Activated CD4-positive, alpha-beta T cell treated with anti-CD3 and anti-CD28 coated beads, Interleukin-2, Interleukin-6, amounts not matched to agents 100 ng/mL and 50 ng/mL, durations not matched to agents 16 hours and 8 hours (primary cell): ENCODE measurements around the gene FOXD4L6.
A peak's percentile ranks its signal among the peaks of the same experiment; 100 is the strongest.
"Not testable (repeated sequence)": the region's sequence is repeated elsewhere in the genome, so short reads cannot be mapped to it uniquely, and the experiment has no call there.

Experiments used
- DNase-seq: peaks from one replicate; pipeline ENCODE4 v3.0.0-alpha.2; 2020

The FOXD4L6 gene

DNA sequence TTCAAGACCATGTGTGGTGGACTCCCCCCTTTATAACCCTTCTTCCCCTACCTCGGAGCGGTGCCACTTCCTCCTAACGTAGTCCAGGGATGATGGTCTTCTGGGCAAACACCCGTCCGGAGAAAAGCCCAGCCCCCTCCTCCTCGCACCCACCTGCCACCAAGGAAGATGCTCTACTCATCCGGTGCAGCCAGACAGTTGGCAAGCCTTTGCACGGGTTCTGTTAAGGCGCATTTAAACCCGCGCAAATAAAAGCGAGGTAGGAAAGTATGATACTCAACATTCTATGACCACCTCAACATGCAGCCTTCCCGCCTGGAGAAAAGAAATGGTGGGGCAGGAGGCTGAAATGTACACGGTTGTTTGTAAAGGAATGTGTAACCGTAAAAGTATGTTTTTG lies at the start of gene FOXD4L6:
Gene FOXD4L6 (minus strand): TSS at position 101 of the 400 bp plus-strand sequence. CDS start 298 bp downstream, outside the sequence.
- not testable (repeated sequence) for DNase-seq

DNA sequence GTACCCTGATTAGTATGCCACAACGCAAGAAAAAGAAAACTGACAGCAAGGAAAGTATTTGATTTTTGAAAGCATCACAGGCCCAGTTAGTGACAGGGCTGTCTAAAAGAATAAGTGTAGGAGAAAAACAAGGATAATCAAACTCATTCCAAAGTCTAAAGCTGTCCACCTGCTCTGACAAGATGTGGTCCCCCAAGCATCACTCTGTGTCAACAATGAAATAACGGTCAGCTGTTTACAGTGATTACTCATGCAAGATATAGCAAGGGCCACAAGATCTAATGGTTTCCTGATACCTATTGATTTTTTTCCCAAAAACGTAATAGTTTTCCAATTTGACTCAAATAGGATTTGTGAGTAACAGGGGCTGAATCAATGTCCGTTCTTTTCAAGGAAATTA lies 46.5 kb upstream of the FOXD4L6 start:
- not testable (repeated sequence) for DNase-seq

DNA sequence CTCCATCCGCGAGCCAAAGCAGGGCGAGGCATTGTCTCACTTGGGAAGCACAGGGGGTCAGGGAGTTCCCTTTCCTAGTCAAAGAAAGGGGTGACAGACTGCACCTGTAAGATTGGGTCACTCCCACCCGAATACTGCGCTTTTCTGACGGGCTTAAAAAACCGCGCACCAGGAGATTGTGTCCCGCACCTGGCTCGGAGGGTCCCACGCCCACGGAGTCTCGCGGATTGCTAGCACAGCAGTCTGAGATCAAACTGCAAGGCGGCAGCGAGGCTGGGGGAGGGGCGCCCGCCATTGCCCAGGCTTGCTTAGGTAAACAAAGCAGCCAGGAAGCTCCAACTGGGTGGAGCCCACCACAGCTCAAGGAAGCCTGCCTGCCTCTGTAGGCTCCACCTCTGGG lies 21.6 kb upstream of the FOXD4L6 start:
- DNase-seq, result not testable (repeated sequence)

DNA sequence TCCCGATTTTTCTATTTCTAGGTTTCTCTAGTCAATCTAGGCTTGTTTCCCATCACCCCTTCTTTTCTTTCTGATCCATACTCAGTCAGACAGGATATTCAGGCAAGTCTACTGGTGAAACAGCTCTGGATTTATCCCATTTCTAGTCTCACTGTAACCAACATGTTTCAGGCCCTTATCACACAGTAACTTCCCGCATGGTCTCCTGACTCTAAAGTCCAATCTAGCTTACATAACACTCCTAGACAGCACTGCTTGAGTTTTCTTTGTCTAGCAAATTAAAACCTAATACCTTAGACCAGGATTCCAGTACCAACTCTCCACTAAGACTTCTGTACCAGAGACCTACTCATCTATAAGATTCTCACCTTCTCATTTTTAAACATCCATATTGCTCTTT lies 13.4 kb upstream of the FOXD4L6 start:
- DNase-seq, result not testable (repeated sequence)

DNA sequence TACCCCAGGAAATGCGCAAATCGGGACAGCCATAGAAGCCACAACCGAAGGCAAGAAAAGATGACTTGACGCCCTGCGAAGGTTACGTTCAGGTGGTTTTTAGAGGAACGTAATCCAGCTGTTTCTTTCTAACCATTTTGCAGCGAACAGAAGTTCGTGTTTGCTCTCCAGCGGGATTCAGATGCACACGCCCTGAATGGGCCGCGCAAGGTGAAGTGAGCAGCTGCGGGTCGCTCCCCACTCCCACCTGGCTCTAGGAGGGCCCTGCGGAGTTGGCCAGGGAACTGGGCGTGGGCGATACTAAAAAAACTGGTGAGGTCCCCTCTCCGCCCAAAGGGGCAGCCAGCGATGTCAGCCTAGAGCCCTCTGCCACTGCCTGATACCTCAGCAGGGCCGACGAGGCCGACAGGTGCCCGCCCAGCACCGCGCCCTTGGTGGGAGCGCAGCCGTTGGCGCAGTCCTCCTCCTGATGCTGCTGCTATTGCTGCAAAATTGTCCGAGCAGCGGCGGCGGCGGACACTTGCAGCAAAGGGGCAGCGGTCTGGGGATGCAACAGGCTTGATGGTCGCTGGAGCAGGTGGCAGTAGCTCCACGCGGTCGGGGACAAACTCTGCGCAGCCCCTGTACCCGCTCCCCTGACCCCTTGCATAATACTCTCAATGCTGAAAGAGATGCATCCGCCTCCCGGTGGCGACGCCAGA lies 1.6 kb downstream of the FOXD4L6 start:
- not testable (repeated sequence) for DNase-seq

DNA sequence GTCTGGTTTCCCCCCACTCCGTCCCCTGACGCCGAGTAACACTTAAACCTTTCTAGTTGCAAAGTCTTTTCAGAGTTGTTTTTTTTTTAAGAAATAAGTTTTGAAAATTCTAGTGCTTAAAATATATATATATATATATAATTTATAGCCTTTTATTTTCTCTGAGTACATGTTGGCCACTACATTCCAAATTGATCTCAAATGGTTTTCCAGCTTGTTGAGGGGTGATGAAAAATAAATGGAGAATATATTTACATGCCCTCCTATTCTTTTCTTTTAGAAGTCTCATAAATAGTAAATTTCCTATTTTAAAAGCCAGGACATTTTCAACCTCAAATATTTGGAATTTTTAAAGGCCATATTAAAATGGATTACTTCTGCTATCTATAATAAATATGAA lies 2.5 kb downstream of the FOXD4L6 start:
- DNase-seq, result not testable (repeated sequence)

DNA sequence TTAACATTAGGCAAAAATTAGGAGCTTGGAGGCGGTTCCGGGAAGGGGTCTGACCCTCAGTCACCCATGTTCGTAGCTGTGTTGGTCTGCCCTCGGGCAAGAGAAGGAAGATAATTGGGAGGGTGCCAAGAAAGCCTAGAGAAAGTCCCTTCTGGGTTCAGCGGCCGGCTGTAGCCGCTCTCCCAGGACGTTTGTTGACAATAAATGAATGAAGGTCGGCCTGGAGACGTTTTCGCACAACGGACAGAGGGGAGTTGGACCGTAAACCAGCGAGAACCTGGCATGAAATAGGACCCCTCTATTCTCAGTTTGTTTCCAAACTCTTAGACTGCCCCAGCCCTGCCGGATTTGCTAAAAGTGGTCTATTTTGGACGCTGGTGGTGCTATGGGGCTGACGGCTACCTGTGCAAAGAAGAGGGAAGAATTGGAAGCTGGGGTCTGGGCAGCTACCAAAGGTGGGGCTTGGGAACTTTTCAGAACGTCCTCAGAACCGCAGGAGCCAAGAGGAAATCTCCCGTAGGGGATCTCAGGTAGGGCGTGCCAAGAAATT lies 3.3 kb downstream of the FOXD4L6 start:
- DNase-seq, result not testable (repeated sequence)

DNA sequence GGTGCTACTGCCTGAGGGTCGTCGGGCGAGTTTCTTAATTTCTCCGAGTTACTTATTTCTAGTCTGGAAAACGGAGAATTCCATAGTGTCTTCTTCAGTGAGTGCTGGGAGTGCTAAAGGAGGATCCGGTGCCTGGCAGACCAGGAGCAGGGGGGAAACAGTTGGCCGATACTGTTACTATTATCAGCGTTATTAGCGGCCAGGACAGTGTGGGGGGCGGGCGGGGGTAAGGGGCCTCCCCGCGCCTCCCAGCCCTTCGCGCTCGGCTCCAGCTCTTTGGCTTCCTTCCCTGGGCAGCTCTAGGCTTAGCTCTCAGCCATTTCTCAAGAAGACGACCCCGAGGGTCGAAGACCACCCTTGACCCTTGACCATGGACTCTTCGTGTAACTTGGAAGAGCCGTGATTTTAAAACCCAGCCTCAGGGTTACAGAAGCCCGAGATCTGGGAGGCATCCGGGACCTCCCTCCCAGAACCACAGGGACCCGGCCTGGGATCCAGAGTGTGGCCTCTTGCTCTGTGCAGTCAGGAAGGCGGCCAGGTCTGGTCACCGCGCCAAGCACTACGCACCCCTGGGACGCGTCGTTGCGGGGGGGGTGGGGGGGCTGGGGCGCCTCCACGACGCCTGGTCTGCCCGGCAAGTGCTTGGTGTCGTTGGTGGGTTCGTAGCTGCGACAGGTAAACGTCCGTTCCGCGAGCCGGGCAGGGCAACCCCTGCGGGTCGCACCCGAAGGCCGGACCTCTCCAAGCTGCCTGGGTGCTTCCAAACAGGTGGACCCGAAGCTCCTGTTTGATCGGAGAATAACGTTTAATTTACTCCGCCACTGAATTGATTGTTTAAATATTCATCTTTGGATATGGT lies 4.0 kb downstream of the FOXD4L6 start:
- not testable (repeated sequence) for DNase-seq

DNA sequence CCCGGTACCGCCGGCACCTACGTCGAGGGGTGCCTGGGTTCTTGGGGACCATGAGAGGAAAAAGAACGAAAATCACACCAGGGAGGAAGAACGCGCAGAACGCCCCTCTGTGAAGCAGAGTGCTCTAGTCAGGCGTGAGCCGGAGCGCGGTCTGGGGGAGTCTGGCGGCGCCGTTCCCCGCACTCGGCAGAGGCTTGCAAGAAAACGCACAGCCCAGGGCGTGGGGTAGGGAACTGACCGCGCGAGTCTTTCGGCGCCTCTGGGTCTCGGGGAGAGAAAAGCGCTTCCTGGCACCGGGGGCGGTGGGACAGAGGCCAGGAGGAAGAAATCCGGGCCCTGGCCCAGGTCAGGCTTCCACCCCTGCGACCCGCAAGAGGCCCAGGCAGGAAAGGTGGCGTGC lies 4.7 kb downstream of the FOXD4L6 start:
- not testable (repeated sequence) for DNase-seq

DNA sequence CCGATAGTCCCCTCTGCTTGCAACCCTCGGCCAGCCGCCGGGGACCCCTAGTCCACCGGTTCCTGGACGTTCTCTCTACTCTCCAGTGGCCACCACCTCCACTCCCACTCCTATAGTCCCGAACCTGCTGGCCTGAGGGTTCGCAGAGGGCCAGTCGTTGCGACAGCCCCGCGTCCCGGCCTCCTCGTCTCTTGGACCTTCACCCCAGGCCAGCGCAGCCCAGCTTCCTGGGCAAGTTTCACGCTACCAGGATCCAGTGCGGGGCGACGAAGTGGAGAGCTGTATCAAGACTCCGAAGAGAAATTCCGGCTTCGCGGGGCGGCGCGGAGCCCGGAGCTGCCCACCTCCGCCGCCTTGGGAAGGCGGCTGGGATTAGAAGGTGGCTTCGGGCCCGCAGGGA lies 5.1 kb downstream of the FOXD4L6 start:
- not testable (repeated sequence) for DNase-seq

DNA sequence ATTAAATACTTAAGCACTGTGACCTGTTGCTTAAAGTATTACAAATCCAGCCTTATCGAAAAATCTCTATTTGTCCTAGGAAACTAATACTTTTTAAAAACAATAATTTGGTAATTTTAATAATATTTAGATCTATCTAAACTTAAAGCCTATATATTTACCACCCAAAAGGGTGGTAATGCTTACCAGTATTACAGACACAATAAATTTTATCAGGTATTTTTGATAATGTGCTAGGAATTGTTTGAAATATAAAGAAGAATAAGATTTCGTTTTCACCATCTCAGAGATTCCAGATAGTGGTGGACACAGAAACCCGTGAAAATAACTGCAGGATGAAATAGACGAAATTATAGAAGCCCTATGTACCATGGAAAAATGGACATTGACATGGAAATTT lies 7.8 kb downstream of the FOXD4L6 start:
- not testable (repeated sequence) for DNase-seq

DNA sequence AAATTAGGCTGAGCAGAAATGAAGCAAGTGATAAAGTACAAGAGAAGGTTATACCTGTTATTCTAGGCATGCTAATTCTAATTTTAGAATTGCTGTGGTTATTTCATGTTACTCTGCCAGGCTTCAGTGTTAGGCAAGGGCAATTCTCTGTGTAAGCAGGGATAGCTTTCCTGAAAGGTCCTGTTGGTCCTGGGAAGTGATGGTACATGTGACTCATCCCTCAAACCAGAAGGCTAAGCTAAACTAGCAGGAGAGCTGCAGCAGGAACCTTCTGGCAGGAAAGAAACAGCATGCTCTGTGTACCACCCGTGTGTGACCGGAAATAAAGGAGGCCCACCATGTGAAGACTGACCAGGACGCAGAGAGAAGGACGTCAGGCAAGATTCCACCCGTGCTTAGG lies 8.8 kb downstream of the FOXD4L6 start:
- DNase-seq, result not testable (repeated sequence)

DNA sequence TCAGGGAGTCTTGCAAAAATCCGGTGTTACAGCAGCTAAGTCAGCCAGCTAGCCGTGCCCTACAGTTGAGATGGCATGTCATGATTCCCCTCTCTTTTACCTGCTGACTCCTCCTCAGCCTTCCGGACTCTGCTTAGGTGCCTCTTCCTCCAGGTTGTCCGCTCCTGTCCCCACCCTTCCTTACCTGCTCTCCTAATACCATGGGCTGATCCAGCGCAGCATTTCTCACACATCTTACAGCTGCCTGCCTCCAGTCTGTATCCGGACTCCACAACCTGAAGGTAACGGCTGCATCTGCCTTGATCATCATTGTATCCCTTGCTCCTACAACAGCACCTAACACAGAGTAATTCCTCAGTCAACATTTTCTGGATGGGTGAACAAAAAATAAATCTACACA lies 9.2 kb downstream of the FOXD4L6 start:
- not testable (repeated sequence) for DNase-seq

DNA sequence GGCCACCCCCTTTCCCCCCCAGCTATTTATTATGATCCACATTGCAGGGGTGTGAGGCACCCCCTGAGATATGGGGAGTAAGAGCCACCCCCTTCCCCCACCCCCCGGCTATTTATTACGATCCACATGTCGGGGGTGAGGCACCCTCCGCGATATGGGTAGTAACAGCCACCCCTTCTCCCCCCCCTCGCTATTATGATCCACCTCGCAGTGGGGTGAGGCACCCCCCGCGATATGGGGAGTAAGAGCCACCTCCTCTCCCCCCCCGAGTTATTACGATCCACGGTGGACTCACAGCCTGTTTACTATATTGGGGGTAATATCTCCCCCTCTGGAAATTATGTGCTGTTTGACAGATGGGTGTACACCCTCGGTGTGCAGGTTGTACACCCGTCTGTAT lies 15.1 kb downstream of the FOXD4L6 start:
- DNase-seq, result not testable (repeated sequence)

DNA sequence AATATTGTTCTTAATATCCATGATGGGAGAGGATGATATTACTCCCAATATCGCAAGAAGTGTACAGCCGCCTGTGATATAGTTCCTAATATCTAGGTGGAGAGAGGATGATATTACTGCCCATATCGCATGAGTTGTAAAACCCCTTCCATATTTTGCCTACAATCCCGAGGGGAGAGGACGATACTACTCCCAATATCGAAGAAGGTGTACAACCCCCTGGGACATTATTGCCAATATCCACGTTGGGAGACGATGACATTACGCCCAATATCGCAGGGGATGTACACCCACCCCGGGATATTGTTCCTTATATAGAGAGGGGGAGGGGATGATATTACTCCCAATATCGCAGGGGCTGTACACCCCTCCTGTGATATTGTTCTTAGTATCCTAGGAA lies 17.1 kb downstream of the FOXD4L6 start:
- not testable (repeated sequence) for DNase-seq

DNA sequence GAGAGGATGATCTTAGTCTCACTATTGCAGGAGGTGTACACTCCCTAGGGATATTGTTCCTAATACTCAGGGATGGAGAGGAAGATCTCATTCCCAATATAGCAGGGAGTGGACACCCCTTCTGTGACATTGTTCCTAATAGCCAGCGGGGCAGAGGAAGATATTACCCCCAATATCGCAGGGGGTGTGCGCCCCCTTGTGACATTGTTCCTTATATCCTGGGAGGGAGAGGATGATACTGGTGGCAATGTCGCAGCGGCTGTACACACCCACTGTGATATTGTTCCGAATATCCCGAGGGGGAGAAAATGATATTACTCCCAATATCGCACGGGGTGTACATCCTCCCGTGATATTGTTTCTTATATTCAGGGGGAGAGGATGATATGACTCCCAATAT lies 17.6 kb downstream of the FOXD4L6 start:
- DNase-seq, result peak; percentile 17

DNA sequence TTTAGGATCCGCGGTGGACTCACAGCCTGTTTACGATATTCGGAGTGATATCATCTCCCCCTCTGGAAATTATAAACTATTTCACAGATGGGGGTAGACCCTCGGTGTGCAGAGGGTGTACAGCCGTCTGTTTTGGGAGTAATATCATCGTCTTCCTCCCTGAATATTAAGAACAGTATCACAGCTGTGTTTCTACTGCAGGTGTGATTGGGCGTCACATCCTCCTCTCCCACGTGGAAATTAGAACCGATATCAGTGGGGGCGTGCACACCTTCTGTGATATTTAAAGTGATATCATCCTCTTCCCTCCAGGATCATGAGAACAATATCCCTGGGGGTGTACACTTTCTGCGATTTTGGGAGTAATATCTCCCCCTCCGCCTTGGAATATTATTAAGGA lies 19.2 kb downstream of the FOXD4L6 start:
- peak; percentile 16 for DNase-seq

DNA sequence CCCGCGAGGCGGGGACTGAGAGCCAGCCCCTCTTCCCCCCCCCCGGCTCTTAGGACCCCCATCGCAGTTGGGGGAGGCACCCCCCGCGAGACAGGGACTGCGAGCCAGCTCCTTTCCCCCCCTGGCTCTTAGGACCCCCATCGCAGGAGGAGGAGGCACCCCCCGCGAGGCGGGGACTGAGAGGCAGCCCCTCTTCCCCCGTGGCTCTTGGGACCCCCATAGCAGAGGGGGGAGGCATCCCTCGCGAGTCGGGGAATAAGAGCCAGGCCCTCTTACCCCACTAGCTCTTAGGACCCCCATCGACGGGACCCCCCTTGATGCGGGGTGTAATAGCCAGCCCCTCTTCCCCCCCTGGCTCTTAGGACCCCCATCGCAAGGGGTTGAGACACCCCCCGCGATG lies 19.7 kb downstream of the FOXD4L6 start:
- not testable (repeated sequence) for DNase-seq

DNA sequence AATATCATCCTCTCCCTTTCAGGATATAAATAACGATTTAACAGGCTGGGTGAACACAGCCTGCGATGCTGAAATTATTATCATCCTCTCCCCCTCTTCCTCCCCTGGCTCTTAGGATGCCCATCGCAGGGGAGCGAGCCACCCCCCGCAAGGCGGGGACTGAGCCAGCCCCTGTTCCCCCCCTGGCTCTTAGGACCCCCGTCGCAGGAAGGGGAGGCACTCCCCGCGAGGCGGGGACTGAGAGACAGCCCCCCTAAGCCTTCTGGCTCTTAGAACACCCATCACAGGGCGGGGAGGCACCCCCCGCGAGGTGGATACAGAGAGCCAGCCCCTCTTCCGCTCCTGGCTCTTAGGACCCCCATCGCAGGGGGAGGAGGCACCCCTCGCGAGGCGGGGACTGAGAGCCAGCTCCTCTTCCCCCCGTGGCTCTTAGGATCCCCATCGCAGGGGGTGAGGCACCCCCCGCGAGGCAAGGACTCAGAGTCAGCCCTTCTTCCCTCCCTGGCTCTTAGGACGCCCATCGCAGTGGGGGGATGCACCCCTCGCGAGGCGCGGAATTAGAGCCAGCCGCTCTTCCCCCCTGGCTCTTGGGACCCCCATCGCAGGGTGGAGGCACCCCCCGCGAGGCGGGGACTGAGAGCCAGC lies 21.9 kb downstream of the FOXD4L6 start:
- not testable (repeated sequence) for DNase-seq

DNA sequence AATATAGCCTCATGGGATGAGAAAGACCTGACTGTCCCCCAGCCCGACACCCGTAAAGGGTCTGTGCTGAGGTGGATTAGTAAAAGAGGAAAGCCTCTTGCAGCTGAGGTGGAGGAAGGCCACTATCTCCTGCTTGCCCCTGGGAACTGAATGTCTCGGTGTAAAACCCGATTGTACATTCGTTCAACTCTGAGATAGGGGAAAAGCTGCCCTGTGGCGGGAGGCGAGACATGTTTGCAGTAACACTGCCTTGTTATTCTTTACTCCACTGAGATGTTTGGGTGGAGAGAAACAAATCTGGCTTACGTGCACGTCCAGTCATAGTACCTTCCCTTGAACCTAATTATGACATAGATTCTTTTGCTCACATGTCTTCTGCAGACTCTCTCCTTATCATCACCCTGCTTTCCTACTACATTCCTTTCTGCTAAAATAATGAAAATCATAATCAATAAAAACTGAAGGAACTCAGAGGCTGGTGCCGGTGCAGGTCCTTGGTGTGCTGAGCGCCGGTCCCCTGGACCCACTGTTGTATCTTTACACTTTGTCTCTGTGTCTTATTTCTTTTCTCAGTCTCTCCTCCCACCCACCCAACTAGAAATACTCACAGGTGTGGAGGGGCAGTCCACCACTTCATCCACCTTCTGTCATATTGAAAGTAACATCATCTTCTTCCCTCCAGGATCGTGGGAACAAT lies 22.8 kb downstream of the FOXD4L6 start:
- not testable (repeated sequence) for DNase-seq

DNA sequence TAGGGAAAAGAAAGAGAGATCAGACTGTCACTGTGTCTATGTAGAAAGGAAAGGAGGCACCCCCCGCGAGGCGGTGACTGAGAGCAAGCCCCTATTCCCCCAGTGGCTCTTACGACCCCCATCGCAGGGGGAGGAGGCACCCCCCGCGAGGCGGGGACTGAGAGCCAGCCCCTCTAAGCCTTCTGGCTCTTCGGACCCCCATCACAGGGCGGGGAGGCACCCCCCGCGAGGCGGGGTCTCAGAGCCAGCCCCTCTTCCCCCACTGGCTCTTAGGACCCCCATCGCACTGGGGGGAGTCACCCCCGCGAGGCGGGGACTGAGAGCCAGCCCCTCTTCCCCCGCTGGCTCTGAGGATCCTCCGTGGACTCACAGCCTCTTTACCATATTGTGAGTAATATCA lies 23.9 kb downstream of the FOXD4L6 start:
- DNase-seq, result not testable (repeated sequence)

DNA sequence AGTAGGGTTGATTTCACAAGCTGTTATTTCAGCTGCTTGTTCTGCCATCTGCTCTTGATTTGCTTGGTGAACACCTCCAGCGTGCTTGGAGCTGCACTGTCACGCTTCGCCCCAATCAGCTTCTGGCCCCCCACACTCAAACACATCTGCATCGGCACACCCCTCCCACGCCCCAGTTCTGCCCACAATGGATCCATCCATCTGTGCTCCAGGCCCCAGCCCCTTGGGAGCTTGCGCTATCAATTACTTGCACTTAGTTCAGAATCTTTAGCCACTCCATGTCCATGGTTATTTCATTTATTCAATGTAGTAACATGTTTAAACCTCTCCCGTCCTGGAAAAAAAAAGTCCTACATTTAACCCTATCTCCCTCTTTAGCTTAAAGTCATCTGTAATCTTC lies 28.0 kb downstream of the FOXD4L6 start:
- not testable (repeated sequence) for DNase-seq
